OCI-LY1 (cell line): ENCODE data around the gene MME.

ENCODE experiments used
- H2AFZ ChIP-seq: fragments of 200-600 bp; sonication (generic), shearing (Covaris generic); 2 replicates; pipeline ENCODE4 v1.6.0; 2014; ENCODE audit warnings: antibody characterized with exemption, mild to moderate bottlenecking, low read length
- H3F3A ChIP-seq: fragments of 200-600 bp; sonication (generic), shearing (Covaris generic); 2 replicates; pipeline ENCODE4 v1.6.0; 2014; ENCODE audit warnings: mild to moderate bottlenecking, antibody characterized with exemption, low read length, moderate library complexity; ENCODE audit not compliant: insufficient read depth
- H3K27ac ChIP-seq: fragments of 200-600 bp; sonication (generic); 2 replicates; pipeline ENCODE4 v1.5.1; 2014; ENCODE audit warnings: low read length, mixed run types, mild to moderate bottlenecking, low read depth; ENCODE audit not compliant: poor library complexity, severe bottlenecking
- H3K27me3 ChIP-seq: fragments of 200-600 bp; sonication (generic); 2 replicates; pipeline ENCODE4 v1.6.0; 2014; ENCODE audit warnings: antibody characterized with exemption, mild to moderate bottlenecking, low read length, moderate library complexity; ENCODE audit not compliant: insufficient read depth
- H3K36me3 ChIP-seq: fragments of 200-600 bp; sonication (generic); 2 replicates; pipeline ENCODE4 v1.6.1; 2014; ENCODE audit warnings: mild to moderate bottlenecking, antibody characterized with exemption, low read length, moderate library complexity, mixed read lengths; ENCODE audit not compliant: insufficient read depth
- H3K4me1 ChIP-seq: fragments of 200-600 bp; sonication (generic); 2 replicates; pipeline ENCODE4 v1.5.1; 2014; ENCODE audit warnings: mild to moderate bottlenecking, low read length, moderate library complexity; ENCODE audit not compliant: insufficient read depth, severe bottlenecking
- H3K4me2 ChIP-seq: fragments of 200-600 bp; sonication (generic), shearing (Covaris generic); 2 replicates; pipeline ENCODE4 v1.6.1; 2014; ENCODE audit warnings: low read length
- H3K4me3 ChIP-seq: fragments of 200-600 bp; sonication (generic); 2 replicates; pipeline ENCODE4 v1.5.1; 2014; ENCODE audit warnings: low read length, low read depth, mild to moderate bottlenecking, mixed read lengths; ENCODE audit not compliant: poor library complexity, severe bottlenecking
- H3K79me2 ChIP-seq: fragments of 200-600 bp; shearing (Covaris generic); 2 replicates; pipeline ENCODE4 v1.6.1; 2016; ENCODE audit warnings: mixed run types, low read length, mixed read lengths; ENCODE audit not compliant: insufficient read depth
- H3K9ac ChIP-seq: fragments of 200-600 bp; sonication (generic), shearing (Covaris generic); 2 replicates; pipeline ENCODE4 v1.6.1; 2014; ENCODE audit warnings: mild to moderate bottlenecking, low read length, mixed read lengths
- H3K9me2 ChIP-seq: fragments of 200-600 bp; sonication (generic), shearing (Covaris generic); 2 replicates; pipeline ENCODE4 v1.6.1; 2014; ENCODE audit warnings: low read depth, mild to moderate bottlenecking, low read length, mixed read lengths
- H3K9me3 ChIP-seq: fragments of 200-600 bp; shearing (Covaris generic); 2 replicates; pipeline ENCODE4 v1.6.1; 2014; ENCODE audit warnings: low read length, mixed read lengths
- H4K20me1 ChIP-seq: fragments of 200-600 bp; sonication (generic), shearing (Covaris generic); 2 replicates; pipeline ENCODE4 v1.6.0; 2016; ENCODE audit warnings: mild to moderate bottlenecking, low read length; ENCODE audit not compliant: insufficient read depth
- EZH2 ChIP-seq: fragments of 200-600 bp; sonication (generic), shearing (Covaris generic); IDR thresholded peaks from 2 replicates; pipeline ENCODE4 v1.8.0; 2017; ENCODE audit warnings: borderline replicate concordance, mixed run types, mild to moderate bottlenecking, antibody characterized with exemption, low read length, moderate library complexity, mixed read lengths
- TF ChIP-seq, protein P1 (sequence below): fragments of 200-600 bp; sonication (generic), shearing (Covaris generic); IDR thresholded peaks from 2 replicates; pipeline ENCODE4 v1.5.1; 2017; ENCODE audit warnings: mild to moderate bottlenecking, antibody characterized with exemption, low read length, moderate library complexity, mixed read lengths

MME gene

DNA sequence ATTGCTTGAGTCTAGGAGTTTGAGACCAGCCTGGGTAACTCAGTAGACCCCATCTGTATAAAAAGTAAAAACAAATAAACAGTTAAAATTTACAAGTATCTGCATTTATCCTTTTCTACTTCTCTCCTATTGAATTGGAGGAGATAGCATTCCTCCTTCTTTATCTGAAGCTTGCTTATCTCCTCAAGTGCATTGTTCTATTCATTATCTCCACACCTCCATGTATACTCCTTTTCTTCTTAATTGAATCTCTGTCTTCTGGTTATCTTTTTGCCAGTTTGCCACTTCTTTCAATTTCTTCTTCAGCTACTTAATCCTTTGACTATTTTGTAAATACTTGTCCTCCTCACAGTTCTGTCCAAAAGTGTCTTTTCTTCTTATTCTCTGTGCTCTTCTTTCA, 124.7 kb downstream of the MME start:
- H3F3A ChIP-seq = no peaks in the 10 kb centered on the region
- H3K79me2 ChIP-seq = no peaks in the 10 kb centered on the region
- H3K9me2 ChIP-seq = no peaks in the 10 kb centered on the region
- H3K9me3 ChIP-seq = no peaks in the 10 kb centered on the region
- no peak overlapping the region for H3K27ac ChIP-seq
- H3K4me3 ChIP-seq = no peak overlapping the region
- no peak for TF ChIP-seq EZH2
- TF ChIP-seq, protein P1, sequence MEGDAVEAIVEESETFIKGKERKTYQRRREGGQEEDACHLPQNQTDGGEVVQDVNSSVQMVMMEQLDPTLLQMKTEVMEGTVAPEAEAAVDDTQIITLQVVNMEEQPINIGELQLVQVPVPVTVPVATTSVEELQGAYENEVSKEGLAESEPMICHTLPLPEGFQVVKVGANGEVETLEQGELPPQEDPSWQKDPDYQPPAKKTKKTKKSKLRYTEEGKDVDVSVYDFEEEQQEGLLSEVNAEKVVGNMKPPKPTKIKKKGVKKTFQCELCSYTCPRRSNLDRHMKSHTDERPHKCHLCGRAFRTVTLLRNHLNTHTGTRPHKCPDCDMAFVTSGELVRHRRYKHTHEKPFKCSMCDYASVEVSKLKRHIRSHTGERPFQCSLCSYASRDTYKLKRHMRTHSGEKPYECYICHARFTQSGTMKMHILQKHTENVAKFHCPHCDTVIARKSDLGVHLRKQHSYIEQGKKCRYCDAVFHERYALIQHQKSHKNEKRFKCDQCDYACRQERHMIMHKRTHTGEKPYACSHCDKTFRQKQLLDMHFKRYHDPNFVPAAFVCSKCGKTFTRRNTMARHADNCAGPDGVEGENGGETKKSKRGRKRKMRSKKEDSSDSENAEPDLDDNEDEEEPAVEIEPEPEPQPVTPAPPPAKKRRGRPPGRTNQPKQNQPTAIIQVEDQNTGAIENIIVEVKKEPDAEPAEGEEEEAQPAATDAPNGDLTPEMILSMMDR = no peak
- no peak overlapping the region for H3K4me2 ChIP-seq
- H3K36me3 ChIP-seq = no peaks in the 10 kb centered on the region
- H2AFZ ChIP-seq = no peak overlapping the region
- no peaks in the 10 kb centered on the region for H4K20me1 ChIP-seq
- H3K27me3 ChIP-seq = no peaks in the 10 kb centered on the region
- no peak overlapping the region for H3K9ac ChIP-seq
- no peaks in the 10 kb centered on the region for H3K4me1 ChIP-seq

DNA sequence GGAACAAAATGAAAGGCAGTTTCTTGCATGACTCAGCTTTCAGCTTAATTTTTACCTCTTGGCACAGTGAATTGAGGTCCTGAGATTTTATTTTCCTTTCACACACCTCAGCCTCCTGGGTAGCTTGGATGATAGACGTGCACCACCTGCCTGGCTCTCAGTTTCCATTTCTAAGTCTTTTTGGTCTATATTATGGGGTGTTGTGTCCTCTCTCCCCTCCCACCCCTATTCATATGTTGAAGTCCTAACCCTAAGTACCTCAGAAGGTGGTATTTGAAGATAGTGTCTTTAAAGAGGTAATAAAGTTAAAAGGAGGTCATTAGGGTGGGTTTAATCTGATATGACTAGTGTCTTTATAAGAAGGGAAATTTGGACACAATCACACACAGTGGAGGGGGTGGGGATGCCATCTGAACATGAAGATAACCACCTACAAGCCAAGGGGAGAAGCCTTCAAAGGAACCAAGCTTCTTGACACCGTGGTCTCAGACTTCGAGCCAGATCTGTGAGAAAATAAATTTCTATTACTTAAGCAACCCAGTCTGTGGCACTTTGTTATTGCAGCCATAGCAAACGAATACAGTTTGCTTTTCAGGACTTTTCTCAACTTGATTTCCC, 128.2 kb downstream of the MME start:
- Histone ChIP-seq H3K9me3 (no peaks in the 10 kb centered on the region), H3K27me3 (no peaks in the 10 kb centered on the region), H3K27ac (no peak overlapping the region), H3K9ac (no peak overlapping the region), H3K9me2 (peaks cover 4% of the 10 kb centered on the region; the same call in 1 of the 2 replicates), H3K4me3 (no peak overlapping the region), H3K4me2 (no peak overlapping the region), H2AFZ (no peak overlapping the region), H3F3A (no peaks in the 10 kb centered on the region), H4K20me1 (no peaks in the 10 kb centered on the region), H3K4me1 (no peaks in the 10 kb centered on the region), H3K36me3 (no peaks in the 10 kb centered on the region), H3K79me2 (no peaks in the 10 kb centered on the region)
- no peak for TF ChIP-seq EZH2
- TF ChIP-seq, protein P1 = no peak

DNA sequence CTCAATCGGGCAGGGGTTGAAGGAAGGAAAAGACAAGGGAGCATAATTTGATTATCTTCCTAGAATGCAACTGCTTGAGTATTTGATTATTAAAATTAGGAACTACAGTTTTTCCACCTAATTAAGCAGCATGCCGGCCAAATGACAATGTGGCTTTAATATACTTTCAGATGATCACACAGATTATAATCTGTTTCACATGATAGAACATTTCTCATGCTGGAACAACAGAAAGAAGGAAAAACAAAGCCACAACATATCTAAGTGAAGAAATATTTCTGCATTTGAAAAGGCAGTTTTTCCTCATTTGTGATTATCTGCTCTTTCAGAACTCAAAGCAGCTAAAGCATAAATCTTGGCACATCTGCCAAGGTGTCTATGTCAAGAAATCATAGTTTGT, 130.6 kb downstream of the MME start:
- Histone ChIP-seq H3K27ac (no peak overlapping the region), H3K9me3 (no peaks in the 10 kb centered on the region), H3K27me3 (no peaks in the 10 kb centered on the region), H3K9me2 (peaks cover 4% of the 10 kb centered on the region; the same call in 1 of the 2 replicates), H4K20me1 (no peaks in the 10 kb centered on the region), H3K4me2 (no peak overlapping the region), H3F3A (no peaks in the 10 kb centered on the region), H3K9ac (no peak overlapping the region), H2AFZ (no peak overlapping the region; the same call in 1 of the 2 replicates), H3K4me3 (no peak overlapping the region), H3K79me2 (no peaks in the 10 kb centered on the region), H3K36me3 (no peaks in the 10 kb centered on the region), H3K4me1 (no peaks in the 10 kb centered on the region)
- TF ChIP-seq, protein P1 = no peak
- no peak for TF ChIP-seq EZH2
